Measurements from ENCODE around the gene DSP.

DSP gene, protein sequence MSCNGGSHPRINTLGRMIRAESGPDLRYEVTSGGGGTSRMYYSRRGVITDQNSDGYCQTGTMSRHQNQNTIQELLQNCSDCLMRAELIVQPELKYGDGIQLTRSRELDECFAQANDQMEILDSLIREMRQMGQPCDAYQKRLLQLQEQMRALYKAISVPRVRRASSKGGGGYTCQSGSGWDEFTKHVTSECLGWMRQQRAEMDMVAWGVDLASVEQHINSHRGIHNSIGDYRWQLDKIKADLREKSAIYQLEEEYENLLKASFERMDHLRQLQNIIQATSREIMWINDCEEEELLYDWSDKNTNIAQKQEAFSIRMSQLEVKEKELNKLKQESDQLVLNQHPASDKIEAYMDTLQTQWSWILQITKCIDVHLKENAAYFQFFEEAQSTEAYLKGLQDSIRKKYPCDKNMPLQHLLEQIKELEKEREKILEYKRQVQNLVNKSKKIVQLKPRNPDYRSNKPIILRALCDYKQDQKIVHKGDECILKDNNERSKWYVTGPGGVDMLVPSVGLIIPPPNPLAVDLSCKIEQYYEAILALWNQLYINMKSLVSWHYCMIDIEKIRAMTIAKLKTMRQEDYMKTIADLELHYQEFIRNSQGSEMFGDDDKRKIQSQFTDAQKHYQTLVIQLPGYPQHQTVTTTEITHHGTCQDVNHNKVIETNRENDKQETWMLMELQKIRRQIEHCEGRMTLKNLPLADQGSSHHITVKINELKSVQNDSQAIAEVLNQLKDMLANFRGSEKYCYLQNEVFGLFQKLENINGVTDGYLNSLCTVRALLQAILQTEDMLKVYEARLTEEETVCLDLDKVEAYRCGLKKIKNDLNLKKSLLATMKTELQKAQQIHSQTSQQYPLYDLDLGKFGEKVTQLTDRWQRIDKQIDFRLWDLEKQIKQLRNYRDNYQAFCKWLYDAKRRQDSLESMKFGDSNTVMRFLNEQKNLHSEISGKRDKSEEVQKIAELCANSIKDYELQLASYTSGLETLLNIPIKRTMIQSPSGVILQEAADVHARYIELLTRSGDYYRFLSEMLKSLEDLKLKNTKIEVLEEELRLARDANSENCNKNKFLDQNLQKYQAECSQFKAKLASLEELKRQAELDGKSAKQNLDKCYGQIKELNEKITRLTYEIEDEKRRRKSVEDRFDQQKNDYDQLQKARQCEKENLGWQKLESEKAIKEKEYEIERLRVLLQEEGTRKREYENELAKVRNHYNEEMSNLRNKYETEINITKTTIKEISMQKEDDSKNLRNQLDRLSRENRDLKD (N-terminal part only)

DNA sequence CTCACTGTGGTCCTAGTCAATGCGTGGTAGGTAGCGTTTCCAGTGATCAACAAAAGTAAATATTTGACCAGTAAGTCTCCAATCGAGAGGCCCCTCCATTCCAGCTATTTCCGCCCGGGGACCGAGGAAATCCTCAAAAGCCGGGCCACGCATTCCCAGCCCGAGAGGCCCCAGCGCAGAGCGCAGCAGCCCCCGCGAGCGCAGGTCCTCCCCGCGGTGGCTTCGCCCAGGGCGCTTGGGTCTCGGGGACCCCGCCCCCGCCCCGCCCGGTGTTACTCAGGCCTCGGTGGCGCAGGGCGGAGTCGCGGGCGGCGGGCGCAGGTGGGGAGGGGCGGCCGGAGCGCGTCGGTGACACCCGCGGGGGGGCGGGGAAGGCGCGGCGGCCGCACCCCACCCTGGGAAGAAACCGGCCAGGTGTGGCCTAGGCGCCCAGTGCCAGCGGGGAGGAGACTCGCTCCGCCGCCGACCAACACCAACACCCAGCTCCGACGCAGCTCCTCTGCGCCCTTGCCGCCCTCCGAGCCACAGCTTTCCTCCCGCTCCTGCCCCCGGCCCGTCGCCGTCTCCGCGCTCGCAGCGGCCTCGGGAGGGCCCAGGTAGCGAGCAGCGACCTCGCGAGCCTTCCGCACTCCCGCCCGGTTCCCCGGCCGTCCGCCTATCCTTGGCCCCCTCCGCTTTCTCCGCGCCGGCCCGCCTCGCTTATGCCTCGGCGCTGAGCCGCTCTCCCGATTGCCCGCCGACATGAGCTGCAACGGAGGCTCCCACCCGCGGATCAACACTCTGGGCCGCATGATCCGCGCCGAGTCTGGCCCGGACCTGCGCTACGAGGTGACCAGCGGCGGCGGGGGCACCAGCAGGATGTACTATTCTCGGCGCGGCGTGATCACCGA is at the start of gene DSP:
Gene DSP, plus strand, starts transcription at position 497 of the 890 bp plus-strand sequence. Its CDS starts 245 bp downstream, at position 742.
- no peak for DNase-seq

DNA sequence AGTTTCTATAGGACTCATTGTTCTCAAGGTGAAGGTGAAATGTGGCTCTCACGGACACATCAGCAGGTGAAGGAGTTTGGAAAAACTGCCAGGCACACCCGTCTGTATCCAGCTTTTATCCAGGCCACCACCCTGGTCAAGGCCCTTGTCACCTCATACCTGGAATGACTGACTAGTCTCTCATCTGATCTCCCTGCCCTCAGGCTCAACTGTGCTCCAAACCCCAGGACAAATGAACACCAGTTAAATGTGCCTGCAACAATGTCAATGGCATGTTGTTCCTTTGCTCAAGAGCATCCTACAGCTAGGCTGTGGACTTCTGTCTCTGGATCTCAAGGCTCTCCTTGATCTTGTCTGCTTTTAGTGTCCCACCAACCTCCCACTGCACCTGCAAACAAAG is 47.6 kb upstream of the DSP start:
- DNase-seq: no peak

DNA sequence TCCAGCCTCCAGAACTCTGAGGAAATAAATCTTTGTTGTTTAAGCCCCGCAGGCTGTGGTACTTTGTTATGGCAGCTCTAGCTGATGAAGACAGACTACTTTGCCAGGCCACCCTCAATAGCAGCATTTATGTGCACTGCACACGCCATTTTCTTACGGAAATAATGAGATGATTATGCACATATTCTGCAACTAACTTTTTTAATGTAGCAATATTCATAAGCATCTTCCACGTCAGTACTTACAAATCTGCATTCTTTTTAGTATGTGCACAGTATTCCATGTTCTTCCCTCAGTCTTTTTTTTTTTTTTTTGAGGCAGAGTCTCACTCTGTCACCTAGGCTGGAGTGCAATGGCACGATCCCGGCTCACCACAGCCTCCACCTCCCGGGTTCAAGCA is 46.8 kb upstream of the DSP start:
- no peak for DNase-seq

DNA sequence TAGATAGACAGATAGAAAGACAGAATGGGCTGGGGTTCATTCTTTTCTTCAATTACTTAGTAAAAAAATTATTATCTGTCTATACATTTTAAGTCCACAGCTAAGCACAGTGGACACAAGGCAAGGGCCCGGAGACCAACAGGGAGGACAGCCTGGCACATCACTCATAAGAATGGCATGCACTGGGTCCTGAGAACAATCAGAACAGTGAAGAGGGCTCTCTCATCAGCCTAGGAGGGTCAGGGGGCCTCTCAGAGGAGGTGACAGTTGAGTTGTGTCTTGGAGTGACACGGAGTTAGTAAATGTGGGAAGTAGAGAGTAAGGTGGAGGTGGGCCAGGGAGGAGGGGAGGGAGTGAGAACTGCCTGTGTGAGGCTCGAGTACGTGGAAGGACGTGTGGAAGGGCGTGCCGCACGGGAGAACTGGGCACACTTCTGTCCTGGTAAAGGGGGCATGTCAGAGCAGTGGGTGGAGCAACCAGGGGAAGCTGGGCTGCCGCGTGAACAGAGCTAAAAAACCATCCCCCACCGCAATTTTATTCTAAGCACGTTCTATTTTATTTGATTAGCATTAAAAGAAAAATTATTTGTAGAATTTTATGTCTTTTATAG is 45.1 kb upstream of the DSP start:
- DNase-seq: no peak

DNA sequence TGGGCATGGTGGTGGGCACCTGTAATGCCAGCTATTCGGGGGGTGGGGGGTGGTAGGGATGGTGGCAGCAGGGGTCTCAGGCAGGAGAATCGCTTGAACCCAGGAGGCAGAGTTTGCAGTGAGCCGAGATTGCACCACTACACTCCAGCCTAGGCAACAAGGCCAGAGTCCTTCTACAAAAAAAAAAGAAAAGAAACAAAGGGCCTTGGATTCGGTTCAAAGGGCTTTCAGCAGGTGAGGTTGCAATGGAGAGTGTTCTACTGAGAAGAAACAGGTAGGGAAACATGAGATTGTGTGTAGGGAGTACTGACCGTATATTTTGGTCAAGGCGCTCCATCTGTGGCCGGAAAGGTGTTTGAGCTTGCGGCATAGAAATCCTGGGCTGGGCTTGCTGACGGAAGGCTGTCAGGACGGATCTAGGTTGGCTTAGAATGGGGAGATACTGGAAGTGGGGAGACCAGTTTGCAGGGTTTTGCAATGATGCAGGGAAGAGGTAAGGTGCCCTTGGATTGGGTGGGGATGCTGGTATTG is 40.7 kb upstream of the DSP start:
- DNase-seq: no peak

DNA sequence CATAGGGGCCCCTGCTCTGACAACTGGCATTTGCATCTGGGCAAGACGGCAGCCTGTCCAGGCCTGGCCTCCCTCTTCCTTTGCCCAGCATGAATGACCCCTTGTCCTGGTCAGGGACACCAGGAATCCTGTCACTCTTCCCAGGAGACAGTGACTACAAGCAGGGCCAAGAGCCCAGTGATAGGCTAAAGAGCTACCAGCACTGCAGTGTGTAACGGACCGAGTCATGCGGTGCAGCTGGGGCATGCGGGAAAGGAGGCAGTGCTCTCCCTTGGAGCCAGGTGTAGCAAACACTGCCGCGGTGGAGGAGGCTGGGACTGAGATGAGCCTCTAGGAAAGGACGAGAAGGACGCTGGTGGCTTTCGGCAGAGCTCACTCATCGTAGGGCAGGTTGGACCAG is 38.7 kb upstream of the DSP start:
- DNase-seq: no peak

DNA sequence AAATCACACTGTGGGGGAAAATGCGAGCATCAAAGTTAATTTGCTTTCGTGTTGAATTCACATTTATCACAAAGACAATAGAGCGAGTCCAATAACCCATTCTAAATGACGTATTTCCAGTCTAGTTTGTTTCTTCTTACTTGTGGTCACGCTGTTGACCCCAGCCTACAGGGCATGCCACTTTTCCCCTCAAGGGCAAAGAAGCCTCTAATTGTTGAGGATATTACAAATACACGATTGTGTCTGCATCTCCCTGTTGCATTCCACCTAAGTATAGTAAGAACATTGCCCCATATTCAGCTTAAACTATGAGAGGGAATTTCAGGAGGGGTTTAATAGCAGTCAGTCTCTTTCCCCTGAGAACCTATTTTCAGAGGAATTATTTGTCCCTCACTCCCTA is 37.4 kb upstream of the DSP start:
- no peak for DNase-seq

DNA sequence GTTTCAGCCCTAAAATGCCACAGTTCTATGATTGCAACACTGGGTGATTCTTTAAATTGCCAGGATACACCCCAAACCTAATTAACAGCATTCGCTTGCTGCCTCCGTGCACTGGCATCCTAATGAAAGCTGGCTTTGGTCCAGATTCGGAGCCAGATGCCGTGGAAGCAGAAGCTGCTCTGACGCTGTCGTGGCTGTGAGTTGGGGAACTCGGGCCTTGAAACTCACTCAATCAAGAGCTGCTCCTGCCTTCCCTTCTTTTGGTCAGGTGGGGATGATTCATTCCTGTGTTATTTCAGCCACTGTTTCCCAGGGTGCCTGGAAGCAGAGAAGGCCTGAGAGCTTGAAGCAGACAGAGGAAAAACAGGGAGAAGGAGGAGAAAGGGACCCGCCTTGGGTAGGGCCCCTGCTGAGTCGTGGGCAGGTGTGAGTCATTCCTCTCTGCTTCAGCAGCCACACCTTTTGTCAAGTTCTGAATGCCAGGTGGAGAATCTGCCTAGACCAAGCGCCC is 36.2 kb upstream of the DSP start:
- DNase-seq: no peak

DNA sequence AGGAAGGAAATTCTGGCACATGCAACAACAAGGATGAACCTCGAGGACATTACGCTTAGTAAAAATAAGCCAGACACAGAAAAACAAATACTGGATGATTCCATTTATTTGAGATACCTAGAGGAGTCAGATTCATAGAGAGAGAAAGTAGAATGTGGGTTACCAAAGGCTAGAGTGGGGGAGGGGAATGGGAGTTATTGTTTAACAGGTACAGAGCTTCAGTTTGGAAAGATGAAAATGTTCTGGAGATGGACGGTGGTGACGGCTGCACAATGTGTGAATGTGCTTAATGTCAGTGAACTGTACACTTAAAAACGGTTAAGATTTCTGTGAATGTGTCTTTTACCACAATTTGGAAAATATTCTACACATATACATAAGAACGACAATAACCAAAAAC is 33.9 kb upstream of the DSP start:
- DNase-seq: no peak

DNA sequence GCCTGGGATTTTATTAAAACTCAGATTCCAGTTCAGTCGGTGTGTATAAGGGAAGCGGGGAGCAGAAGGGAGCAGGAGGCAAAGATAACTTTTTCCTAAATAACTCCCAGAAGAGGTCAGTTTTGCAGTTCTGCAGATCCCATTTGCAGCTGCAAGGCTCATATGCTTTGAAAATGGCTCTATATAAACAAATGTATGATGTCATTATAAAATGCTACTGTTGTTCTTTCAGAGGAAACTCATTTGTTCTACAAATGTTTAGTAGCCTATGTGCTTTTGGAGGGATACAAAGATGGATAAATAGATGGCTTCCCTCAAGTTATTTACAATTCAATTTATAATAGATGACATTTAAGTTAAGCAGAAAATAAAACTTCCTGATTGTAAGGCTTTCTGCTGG is 29.2 kb upstream of the DSP start:
- DNase-seq: no peak

DNA sequence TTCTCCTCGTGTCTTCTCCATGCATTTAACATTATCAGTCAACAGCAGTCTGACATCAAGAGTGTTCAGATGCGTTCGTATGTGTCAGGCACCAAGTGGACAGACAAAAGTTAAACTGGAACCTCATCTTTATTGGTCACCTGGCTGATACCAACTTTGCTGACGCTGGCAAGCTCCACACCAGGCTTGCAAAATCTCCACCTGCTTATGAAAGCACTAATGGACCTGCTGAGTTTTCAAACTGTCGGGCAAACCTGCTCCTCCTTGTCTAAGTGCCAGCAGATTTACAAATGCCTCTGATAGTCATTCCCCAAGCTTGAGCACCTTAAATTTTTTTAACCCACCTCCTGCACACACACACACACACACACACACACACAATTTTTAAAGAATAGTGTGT is 27.9 kb upstream of the DSP start:
- DNase-seq: no peak

DNA sequence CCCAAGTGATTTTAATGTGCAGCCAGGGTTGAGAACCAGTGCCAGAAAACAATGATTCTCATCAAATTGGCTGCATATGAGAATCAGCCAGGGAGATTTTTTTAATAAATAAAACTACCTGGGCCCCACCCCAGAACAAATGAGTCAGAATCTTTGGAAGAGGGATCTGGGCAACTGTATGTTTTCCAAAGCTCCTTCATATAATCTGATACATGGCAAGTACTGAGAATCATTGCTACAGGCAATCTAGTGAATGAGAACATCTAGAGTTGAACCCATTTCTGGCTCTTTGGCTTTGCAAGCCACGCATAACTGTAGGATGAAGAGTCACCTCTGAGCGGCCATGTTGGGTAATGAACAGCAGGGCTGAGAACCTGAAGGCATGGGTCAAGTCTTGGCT is 26.1 kb upstream of the DSP start:
- DNase-seq: no peak

DNA sequence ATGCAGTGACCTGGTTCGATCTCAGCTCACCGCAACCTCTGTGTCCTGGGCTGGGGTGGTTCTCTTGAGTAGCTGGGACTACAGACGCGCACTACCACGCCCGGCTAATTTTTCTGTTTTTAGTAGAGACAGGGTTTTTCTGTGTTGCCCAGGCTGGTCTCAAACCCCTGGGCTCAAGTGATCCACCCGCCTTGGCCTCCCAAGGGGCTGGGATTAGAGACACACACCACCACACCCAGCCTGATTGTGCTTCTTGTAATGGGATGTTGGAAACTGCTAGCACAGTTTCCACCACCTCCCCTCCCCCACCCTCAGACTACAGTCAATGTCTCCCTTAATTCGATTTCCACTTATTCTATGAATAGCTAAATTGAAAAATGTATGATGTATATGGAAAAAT is 22.6 kb upstream of the DSP start:
- DNase-seq: no peak

DNA sequence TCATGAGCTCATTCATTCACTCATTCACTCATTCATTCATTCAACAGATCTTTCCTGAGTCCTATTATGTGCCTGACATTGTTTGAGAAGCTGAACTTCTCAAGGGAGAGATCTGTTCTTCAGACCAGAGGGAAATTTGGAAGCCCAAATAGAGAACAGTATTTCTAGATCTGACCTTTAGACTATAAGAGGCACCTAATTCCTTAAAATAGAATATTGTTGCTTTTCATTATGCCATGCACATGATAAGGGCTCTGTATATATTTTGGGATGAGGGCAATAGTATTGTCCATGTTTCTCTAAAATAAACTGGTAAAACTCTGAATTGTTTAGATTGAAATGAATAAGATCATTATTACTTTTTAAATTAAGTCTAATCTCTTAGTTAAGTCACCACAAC is 18.6 kb upstream of the DSP start:
- no peak for DNase-seq

DNA sequence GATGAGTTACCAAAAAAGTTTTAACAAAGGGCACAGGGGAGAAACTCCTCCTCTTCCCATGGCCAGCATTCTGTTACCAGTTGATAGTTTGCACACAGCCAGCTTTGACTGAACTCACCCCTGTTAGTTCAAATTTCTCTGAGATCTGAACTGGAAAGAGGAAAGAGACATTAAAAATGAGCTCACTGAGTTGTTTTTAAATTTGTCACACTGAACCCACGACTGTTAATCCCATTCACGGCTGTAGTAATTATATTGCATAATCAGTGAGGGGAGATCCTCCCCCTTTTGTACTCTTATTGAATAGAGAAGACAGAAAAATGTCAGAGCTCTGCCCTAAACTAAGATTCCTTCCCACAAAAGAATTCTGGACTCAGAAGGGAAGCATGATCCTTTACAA is 17.5 kb upstream of the DSP start:
- DNase-seq: no peak

DNA sequence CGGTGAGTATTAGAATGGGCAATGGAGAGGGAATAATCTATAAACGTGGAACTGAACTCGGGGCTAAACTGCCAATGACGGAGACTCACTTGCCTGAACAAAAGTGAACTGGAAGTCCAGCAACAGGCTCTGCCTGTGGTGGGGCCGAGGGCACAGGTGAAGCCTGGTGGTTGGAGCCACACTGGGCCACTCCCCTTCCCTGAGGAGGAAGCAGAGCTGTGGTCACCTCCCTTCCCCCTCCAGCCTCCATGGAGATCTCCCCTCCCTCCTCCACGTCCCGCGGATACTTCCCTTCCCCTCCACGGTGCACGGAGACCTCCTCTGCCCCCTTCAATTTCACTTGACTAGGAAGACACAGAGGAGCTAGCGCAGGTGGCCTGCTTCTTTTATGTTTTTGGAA is 14.7 kb upstream of the DSP start:
- DNase-seq: no peak

DNA sequence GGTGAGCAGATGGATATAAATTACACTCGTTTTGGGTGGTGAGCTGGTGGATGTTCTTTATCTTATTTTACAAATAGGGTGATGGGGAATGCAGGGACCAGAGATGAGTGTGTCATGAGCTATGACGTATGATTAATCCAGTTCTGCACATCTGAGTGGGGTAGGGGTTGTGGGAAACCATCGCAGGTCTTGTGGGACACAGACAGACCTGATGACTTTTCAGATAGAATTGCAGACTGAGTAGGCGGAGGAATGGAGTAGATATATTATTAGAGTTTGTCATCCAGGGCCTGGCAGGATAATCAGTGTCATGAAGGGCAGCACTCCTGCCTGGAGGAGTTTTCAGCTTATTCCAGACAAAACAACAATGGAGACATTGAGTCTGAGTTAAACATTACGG is 12.9 kb upstream of the DSP start:
- no peak for DNase-seq

DNA sequence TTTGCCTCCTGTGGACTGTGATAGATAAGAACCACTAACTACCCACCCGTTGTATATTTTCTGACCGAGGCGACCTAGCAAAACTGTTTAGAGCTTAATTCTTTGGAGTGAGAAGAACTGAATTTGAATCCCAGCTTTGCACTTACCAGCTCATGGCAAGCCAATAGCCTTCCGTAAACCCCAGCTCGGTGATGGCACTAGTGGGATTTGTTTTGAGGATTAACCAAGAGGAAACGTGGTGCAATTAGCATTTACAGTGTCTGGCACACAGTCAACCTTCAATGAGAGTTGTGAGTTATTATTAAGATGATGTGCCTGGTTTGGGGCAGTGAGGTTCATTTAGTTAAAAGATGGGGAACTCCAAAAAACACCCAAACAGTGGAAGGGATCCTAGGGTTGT is 12.3 kb upstream of the DSP start:
- DNase-seq: no peak

DNA sequence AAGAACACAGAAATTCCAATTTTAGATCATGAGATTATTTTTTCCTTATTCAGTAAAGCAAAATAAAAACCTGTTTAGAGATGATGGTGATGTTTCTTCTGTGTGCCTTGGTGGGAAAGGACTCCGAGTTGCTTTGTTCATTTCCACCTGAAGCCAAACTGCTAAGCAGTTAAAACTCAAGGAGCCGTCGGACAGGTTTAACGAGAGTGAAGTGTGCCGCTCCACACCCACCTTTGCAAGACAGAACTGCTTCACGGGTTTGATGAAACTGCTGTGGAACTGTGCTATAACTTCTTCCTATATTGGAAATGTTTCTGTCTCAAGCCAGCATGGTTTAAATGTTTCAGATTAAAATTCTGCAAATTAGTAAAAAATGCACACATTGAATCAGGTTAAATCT is 9.2 kb upstream of the DSP start:
- DNase-seq: no peak

DNA sequence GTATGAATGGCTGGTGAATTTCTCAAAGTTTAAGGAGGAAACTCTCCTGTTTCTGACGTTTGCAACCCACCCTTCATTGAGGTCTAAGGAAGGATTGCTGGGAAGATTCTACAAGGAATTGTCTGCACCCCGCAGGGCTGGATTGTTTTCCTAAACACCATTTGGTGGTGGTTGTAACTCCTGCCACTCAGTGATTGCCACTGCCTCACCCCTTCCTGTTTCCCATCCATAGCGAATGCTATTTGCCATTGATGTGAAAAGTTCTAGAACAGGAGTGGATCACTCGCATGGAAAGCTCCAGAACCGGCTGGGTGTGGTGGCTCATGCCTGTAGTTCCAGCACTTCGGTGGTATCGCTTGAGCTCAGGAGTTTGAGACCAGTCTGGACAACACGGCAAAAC is 8.7 kb upstream of the DSP start:
- DNase-seq: no peak

DNA sequence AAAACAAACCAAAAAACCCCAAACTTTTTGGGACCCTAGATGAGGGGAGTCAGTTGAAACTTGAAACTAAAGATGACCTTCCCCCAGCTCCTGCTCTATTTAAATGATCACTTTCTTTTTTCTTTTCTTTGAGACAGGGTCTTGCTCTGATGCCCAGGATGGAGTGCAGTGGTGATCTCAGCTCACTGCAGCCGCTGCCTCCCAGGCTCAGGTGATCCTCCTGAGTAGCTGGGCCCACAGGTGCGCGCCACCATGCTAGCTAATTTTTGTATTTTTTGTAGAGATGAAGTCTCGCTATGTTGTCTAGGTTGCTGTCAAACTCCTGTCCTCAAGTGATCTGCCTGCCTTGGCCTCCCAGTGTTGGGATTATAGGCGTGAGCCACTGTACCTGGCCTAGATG is 7.3 kb upstream of the DSP start:
- DNase-seq: no peak

DNA sequence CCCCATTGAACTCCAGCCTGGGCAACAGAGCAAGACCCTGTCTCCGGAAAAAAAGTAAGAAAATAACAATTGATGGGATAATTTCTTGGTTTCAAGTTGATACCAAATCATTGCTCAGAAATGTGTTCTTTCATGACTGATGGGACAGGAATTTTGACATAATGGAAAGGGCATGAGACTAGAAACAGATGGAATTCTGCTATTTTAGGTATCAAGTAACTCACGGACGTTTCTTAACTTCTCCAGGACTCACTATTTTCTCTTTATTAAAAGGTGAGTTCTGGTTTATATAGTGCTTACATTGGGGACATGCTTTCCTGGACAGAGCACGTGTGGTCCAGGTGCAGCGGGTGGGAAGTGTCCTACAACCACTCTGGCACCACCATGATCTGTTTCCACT is 6.0 kb upstream of the DSP start:
- DNase-seq: no peak
